GM12892 (cell line): ENCODE results near the gene ZNF487.

Source experiments
- POLR2A ChIP-seq: IDR thresholded peaks from 2 replicates; pipeline ENCODE4 v1.6.1; 2011; ENCODE audit warnings: low read depth, low read length, control low read depth
- POLR2AphosphoS5 ChIP-seq: IDR thresholded peaks from 2 replicates; pipeline ENCODE4 v1.6.1; 2011; ENCODE audit warnings: low read depth, low read length, control low read depth

GRCh38 chr10:43437141-43437870, 395 bp downstream of the ZNF487 start:
- TF ChIP-seq POLR2AphosphoS5, result no peak
- TF ChIP-seq POLR2A, result no peak
